Measurements from ENCODE around the gene PON3. TPM values are rescaled to one million over a fixed set of nuclear protein-coding genes. Genes with fewer than 3 reads are reported as not detected.
A peak's percentile ranks its signal among the peaks of the same experiment; 100 is the strongest.
"Not testable (repeated sequence)": the region's sequence is repeated elsewhere in the genome, so short reads cannot be mapped to it uniquely, and the experiment has no call there.

The PON3 gene
- total RNA-seq, 2 donors from 2014 or later = 4.0 to 5.6 TPM

DNA sequence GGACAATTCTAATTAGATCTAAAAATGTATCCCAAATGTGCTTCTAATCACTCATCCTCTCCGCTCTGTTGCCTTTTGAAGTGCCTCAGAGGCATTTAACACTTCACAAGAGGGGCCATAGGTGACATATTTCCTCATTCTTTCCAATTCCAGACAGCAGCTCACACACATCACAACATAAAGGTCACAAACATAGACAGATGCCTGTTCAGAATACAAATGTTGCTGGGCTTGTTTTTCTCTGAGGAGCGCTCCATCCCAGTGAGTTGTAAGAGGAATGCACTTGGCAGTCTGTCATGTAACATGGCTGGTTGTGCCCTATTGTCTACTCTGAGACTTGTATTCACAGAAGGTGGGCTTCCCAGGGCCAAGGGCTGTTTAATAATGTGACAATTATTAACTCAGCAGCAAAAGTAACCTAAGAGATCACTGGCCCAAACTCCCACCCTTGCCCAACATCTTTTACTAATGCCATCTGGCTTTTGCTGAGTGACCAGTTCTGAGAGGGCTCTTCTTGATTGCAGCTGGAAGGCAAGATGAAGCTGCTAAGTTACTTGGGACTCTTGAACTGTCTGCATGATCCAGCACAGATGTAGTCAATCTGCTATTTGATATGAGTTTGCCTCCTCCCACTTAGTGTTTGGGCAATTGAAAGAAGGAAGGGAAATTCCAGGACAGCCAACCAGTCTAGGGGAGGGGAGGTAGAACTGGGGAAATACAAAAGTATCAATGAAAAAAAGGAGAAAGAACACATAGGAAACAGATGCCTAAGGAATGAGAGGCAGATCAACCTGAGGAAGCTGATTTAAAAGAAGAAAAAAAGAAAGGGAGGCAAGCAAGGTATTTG lies 25.0 kb upstream of the PON3 start:
- DNase-seq (no peak), ATAC-seq (no peak)

DNA sequence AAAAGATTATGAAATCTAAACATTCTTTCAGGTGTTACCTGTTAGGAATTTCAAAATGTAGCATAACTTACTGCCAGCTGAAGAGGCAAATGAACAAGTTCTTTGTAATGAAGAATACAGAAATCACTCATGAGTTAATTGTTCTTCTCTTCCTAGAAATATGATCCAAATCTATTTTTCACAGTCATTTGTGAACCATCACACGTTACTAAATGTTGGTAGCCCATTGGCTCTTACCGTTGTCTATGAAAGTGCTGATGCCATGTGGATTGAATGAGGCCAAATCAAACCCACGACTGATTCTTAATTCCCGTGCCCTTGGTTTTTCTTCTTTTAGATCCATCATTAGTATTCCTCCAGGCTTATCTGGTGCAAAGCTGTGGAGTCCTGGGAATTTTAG lies 15.9 kb upstream of the PON3 start:
- no peak for ATAC-seq
- DNase-seq = no peak
- intact Hi-C loops (cut with DNase I, micrococcal nuclease) = no loop called here

More for the DNA sequence above, 25.0 kb upstream of the PON3 start:
- intact Hi-C loops (cut with DNase I, micrococcal nuclease) = no loop called here

DNA sequence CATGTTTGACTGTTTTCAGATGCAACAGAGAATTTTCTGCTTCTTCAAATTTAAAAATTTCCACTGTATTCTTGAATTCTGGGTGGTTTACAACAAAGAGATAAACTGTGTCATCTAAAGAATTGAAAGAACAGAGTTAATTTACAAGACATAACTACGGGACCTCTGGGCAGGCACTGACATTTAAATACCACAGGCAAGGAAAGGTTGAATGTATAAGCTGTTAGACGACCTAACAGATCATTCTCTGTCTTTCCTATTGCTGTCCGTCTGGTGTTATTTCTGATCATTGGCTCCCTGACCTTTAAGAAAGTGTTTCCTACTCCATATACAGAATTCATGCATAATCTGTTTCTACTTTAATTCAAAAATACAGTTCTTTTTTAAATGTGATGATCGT lies 15.5 kb upstream of the PON3 start:
- no peak for ATAC-seq
- intact Hi-C loops (cut with DNase I, micrococcal nuclease) = no loop called here

DNA sequence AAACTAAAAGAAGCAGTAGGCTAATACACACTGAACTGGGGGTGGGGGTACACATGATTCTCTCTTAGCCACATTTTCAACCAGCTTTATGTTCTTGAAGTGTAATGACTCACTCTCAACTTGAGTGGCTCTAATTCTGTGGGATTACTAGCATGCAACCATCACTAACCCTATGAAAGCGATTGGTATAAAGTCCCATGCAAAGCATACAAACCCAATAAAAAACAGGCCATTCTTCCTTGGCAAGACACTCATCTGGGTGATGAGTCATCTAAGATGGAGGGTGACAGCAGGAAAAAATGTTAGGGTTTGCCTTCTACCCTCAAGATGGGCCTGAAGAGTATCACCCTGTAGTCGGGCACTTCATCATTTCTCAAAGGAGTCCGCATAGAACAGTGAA lies 14.9 kb upstream of the PON3 start:
- intact Hi-C loops (cut with DNase I, micrococcal nuclease) = no loop called here
- ATAC-seq (peak; percentile 75), DNase-seq (no peak)

More for the DNA sequence above, 15.5 kb upstream of the PON3 start:
- DNase-seq = no peak

DNA sequence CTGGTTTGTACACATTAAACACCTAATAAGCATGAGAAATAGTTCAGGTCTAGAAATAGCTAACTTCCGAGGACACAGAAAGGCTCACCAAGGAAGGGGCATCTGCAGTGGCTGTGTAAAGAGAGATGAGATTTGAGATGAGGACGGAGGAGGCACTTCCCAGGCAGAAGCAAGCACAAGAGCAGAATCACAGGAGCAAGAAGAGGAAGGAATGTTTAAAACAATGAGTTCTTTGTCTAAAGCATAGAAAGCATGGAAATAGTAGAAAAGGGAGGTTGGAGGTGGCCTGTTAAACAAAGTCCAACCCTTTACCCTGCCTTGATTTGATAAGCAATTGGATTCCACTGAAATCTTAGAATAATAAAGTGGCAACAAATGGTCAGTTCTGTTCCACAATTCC lies 11.6 kb upstream of the PON3 start:
- intact Hi-C loops (cut with DNase I, micrococcal nuclease) = no loop called here
- ATAC-seq (peak; percentile 31), DNase-seq (no peak)

DNA sequence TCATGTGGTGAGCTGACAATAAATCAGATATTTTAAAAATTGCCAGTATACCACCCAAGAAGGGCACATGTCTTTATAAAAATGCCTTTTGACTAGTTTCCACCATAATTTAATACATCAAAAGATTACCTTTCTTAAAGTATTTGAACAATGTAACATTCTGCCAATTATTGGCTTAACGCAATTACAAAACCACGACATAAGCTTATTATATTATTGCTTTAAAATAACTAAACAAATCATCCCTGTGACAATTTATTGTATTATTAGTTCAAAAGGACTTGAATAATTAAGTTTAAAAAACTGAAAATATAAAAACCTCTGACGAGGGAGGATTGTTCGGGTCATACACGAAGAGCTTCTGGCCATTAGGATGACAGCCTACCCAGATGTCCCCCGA lies 9.6 kb upstream of the PON3 start:
- intact Hi-C loops (cut with DNase I, micrococcal nuclease) = no loop called here
- DNase-seq (no peak), ATAC-seq (no peak)

DNA sequence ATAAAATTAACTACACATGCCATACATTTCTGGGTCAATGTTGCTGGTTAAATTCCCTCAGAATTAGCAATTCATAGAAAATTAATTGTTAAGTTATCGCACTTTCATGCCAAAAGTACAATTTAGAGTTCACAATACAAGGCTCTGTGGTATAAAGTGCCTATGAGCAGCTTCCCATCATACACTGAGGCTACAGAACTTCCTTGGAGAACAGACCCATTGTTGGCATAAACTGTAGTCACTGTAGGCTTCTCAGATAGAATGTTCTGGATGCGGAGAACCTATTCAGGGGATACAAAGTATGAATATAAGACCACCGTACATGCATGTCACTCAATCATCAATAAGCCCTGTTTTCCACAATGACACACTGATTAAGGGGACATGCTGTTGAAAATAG lies 9.0 kb upstream of the PON3 start:
- DNase-seq (no peak), ATAC-seq (no peak)
- intact Hi-C loops (cut with DNase I, micrococcal nuclease) = no loop called here

DNA sequence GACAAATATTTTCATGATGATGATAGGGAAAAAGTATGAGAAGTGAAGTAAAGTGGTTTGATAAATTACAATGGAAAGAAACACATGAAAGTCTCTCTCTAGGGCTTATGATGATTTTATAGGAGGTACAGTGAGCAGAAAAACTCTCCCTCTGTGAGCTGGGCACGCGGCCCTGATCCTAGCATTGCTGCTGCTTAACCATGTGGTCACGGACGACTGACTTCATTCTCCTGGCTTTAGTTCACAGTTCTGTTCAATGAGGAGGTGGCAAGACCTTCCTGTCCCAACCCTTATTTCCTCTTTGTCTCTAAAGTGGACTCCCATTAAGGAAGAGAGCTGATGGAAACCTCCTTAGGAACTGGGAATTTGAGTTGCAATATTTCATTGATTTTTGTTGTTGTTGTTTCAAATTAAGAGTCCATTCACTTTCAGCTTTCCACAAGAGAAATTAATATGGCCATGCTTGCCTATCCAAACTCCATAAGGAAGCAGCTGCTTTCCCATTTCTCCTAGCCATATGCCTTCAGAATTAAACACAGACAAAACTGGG lies 8.2 kb upstream of the PON3 start:
- ATAC-seq (no peak), DNase-seq (no peak)
- intact Hi-C loops (cut with DNase I, micrococcal nuclease) = no loop called here

DNA sequence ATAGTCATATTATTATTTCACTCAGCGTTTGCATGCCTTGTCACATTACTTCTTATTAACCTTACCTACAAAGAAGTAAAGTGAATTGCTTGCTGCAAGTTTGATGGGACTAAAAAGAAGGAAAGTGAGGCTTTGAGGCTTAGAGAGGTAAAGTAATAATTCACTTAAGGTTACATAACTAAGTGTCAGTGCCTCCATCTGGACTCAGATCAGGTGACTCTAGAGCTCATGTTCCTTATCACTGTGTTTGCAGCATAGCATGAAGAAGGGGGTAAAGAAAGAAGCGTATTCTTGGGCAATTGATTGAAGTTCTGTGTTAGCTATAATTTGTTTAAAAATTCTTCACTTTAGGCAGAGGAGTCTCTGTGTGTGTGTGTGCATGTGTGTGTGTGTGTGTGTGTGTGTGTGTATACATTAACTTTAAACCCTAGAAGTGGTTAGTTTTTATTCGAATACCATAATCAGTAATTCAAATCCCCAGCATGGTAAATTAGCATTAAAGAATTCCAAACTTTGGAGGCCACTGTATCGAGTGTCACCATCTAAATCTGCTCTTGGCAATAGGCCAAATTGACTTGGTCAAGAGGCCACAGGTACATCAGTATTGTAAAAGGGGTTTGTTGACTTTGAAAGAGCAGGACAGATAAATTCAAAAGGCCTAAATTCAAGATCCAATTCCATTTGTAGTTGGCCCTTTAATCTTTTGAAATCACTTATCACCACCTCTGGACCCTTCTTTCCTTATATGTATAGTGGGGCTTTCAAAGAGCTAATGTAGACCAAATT lies 2.2 kb upstream of the PON3 start:
- DNase-seq (no peak), ATAC-seq (no peak)
- intact Hi-C loops (cut with DNase I, micrococcal nuclease) = no loop called here

DNA sequence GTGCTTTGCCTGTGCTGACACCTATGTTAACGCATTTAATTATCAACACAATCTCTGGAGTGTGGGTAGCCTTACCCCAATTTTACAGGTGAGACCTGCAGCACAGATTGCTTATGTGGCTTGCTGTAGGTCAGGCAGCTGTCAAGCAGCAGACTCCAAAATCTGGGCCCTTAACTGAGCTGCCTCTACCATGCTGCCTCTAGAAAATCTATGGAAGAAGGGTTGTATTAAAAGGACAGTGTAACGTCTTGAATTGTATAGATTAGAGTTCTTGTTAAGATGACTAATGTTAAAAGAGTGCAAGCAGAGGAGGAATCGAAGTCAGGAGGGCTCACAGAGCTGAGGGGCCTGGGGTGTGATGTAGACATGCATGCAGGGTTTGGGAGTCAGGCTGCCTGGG lies 1.2 kb upstream of the PON3 start:
- ATAC-seq (no peak), DNase-seq (no peak)
- intact Hi-C loops (cut with DNase I, micrococcal nuclease) = no loop called here

DNA sequence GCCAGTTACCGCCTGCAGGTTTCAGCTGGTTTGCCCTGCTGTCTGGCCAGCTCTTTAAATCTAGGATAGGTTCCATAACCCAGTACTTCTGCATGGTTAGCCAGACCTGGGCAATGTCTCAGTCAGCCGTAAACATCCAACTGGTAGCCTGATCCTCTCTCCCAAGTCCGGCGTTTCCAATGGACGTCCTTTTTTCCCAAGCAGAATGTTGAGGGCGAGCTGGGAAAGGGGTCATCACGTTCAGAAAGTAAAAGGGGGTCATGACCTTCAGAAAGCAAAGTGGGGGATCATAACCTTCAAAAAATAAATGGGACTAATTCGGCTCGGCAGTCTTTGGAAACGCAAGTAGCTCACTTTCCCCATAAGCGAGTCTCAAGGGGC lies 430 bp downstream of the PON3 start:
- no peak for DNase-seq
- ATAC-seq = no peak
- intact Hi-C loops (cut with DNase I, micrococcal nuclease) = no loop called here

DNA sequence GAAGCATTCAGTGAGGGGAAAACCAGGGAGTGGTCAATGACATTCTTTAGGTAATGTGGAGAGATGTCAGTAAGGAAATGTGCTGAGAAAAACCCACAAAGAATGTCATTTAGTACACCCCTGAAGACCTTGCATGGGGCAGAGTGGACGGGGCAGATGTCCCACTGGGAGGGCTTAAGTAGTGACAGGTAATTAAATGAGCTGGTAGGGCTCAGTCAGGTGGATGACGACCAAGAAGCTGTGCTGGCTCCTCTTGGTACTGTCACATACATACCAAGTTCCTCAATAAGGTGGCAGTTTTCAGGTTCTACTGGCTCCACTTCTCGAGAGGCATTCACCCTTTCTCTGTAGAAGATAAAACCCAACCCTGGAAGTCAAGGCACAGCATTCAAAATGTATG lies 1.8 kb downstream of the PON3 start:
- ATAC-seq = no peak
- intact Hi-C loops (cut with DNase I, micrococcal nuclease) = no loop called here

DNA sequence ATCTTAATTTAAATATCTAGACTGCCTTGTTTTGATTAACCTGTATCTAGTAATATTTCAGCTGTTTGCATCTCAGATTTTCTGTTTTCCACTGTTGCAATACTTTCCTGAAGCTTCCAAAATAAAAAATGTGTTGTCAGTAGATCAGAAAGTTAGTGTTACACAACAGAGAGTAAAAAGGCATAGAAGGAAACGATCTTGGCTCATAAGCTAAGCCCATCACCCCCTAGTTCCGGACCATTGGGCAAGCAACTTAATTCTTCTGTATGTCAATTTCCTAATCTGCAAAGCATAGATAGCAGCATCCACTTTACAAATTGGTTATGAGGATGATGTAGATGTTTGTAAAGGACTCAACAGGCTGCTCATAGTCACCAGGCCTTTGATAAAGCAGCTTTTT lies 4.4 kb downstream of the PON3 start:
- intact Hi-C loops (cut with DNase I, micrococcal nuclease) = no loop called here
- ATAC-seq (no peak), DNase-seq (no peak)

More for the DNA sequence above, 1.8 kb downstream of the PON3 start:
- DNase-seq = no peak

DNA sequence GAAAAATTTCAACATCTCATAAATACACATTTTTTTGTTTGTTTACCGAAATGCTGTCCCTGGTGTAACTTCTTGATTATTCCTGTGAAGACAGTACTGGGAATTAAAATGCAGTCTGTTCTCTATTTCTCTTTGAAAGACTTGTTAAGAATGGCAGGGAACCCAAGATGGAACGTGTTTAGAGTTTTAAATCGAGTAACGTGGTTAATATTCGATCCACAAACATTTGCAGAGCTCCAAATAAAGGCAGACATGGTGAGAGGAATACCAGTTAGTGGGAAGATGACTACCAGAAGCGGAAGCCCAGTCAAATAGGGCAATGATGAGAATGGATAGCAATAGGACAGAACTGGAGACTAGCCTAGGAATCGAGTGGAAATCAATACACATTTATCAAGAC lies 6.7 kb downstream of the PON3 start:
- ATAC-seq = no peak
- intact Hi-C loops (cut with DNase I, micrococcal nuclease) = no loop called here
- no peak for DNase-seq

DNA sequence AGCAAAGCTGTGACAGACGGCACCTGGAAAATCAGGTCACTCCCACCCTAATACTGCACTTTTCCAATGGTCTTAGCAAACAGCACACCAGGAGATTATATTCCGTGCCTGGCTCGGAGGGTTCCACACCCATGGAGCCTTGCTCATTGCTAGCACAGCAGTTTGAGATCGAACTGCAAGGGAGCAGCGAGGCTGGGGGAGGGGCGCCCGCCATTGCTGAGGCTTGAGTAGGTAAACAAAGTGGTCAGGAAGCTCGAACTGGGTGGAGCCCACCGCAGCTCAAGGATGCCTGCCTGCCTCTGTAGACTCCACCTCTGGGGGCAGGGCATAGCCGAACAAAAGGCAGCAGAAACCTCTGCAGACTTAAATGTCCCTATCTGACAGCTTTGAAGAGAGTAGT lies 16.7 kb downstream of the PON3 start:
- DNase-seq; ATAC-seq; intact Hi-C loops (cut with DNase I, micrococcal nuclease): not testable (repeated sequence)

DNA sequence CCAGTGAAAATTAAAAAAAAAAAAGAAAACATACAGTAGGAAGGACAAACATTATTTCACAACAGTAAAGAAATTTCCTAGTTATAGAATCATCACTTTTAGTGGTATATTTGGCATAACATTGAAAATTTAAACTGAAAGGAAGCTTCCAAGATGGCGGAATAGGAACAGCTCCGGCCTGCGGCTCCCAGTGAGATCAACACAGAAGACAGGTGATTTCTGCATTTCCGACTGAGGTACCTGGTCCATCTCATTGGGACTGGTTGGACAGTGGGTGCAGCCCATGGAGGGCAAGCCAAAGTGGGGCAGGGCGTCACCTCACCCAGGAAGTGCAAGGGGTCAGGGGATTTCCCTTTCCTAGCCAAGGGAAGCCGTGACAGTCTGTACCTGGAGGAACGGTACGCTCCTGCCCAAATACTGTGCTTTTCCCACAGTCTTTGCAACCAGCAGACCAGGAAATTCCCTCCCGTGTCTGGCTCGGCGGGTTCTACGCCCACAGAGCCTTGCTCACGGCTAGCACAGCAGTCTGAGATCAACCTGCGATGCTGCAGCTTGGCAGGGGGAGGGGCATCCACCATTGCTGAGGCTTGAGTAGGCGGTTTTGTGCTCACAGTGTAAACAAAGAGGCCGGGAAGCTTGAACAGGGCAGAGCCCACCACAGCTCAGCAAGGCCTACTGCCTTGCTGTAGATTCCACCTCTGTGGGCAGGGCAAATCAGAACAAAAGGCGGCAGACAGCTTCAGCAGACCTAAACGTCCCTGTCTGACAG lies 19.4 kb downstream of the PON3 start:
- intact Hi-C loops (cut with DNase I, micrococcal nuclease) = no loop called here
- DNase-seq (no peak), ATAC-seq (no peak)

DNA sequence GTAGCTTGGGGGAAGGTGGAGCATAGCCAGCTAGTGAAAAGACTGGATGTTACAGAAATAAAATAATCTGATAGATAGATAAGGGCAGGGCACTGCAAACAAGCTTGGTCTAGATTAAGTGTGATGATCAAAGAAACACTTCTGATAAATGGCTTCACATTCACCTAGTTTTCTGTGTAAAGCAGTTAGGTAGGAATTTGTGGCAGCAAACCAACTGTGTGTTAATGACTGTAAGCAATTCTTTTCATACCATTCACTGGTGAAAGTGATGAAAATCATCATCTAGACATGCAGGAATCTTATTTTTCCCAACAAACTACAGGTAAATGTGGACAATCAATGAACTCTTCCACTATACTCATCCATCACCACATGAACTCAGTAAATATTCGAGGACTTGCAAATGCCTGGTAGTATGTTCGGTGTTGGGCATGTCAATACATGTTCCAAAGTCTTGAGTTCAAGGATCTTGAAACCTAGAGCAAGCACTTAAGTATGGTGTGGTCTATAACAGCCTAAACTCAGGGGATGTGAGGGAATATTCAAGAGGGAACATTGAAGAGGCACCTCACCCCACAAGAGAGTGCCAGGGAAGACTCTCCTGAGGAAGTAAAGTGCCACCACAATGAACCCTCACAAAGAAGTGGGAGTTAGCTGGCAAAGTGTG lies 20.5 kb downstream of the PON3 start:
- intact Hi-C loops (cut with DNase I, micrococcal nuclease) = no loop called here
- no peak for ATAC-seq
- DNase-seq = no peak

DNA sequence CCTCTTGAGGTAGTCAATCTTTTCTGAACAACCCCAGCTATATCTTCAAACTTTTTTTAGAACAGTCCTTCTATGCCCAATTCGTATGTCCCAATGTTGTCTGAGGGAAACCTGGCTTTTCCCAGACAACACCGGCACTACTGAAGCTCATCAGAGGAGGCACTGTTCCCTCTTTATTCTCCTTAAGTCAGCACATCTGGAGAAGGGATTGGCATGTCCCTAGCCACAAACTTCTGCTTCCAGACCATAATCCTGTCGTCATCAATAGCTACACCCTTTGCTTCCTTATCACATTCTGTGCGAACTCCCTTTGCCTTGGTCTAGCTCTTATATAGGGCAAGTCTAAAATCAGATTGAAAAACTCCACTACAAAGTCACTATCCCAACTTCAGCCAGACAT lies 22.9 kb downstream of the PON3 start:
- no peak for ATAC-seq
- intact Hi-C loops (cut with DNase I, micrococcal nuclease) = no loop called here
- no peak for DNase-seq

DNA sequence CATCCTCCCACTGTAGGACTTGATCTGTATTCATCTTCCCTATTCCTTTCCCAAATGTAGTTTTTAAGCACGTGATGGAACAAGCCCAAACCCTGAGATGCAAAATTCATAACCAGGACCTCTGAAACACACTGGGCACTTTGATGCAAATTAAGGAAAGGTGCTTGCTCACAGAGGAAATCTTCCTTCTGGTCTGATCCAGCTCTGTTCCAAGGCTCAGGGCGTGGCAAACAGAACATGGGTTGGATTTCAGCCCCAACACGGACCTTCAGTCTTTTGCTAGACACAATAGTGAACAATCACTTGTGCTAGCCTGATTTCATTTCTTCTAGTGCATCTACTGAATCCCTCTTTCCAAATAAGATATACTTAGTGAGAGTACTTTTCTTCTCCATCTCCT lies 27.9 kb downstream of the PON3 start:
- ATAC-seq = no peak
- no peak for DNase-seq
- intact Hi-C loops (cut with DNase I, micrococcal nuclease) = no loop called here
